HCT116 (cell line): Measurements from ENCODE around the gene PRR35. TPM values are rescaled to one million over a fixed set of nuclear protein-coding genes. Genes with fewer than 3 reads are reported as not detected.

ENCODE experiments used
- ATAC-seq: fragments of 200-7000 bp; cut with Tn5 transposase; 2 replicates; pipeline ENCODE4 v1.9.1; 2020; ENCODE audit warnings: mild to moderate bottlenecking, moderate library complexity
- BruUV-seq: library from RNA; stranded (reverse); fragments of 400-500 nt; replicated peaks from 2 replicates; lab custom pipeline; 2021; lab: Mats Ljungman, UMichigan
- CTCF ChIA-PET: fragments of 300-600 bp; sonication (Branson Sonifier 250); formaldehyde crosslinking; loops from one replicate; lab custom pipeline; 2021; ENCODE audit warnings: antibody characterized with exemption; lab: Charles Lee
- POLR2A ChIA-PET: fragments of 300-600, 350-600 bp; sonication (Branson Sonifier 250); formaldehyde crosslinking; loops from one replicate; lab custom pipeline; 2021; ENCODE audit warnings: antibody characterized with exemption; lab: Charles Lee
- RAD21 ChIA-PET, 2 experiments: fragments of 300-600 bp; sonication (Branson Sonifier 250); formaldehyde crosslinking; loops; one replicate each; lab custom pipeline; 2023; ENCODE audit warnings: low total read pairs in 2 of 2; ENCODE audit not compliant: uncharacterized antibody in 2 of 2, unreplicated experiment in 2 of 2, low non-redundant PET in 1 of 2; lab: Charles Lee
- DNase-seq: peaks from one replicate; pipeline ENCODE4 v3.0.0-alpha.2; 2010; ENCODE audit warnings: low read depth, low spot score
- H2AFZ ChIP-seq: fragments of 200-600 bp; shearing (Covaris generic), sonication (generic); 2 replicates; pipeline ENCODE4 v1.6.1; 2017; ENCODE audit warnings: low read depth, mixed run types, mixed read lengths, antibody characterized with exemption, low read length; ENCODE audit not compliant: poor library complexity, severe bottlenecking
- H3K27ac ChIP-seq: 2 replicates; pipeline ENCODE4 v1.5.1; 2012; ENCODE audit warnings: low read depth, low read length
- H3K27me3 ChIP-seq: fragments of 200-600 bp; sonication (generic); 2 replicates; pipeline ENCODE4 v1.6.1; 2016; ENCODE audit warnings: mixed run types, low read length, mixed read lengths; ENCODE audit not compliant: insufficient read depth
- H3K36me3 ChIP-seq, 2 experiments: fragments of 200-500 bp in 1 of 2; fragments of 200-600 bp in 1 of 2; sonication (Bioruptor generic) in 1 of 2; sonication (generic) in 1 of 2; 2 replicates each; pipeline versions ENCODE4 v1.5.1 to v1.6.1; 2014 to 2016; ENCODE audit warnings: low read length in 2 of 2, inconsistent platforms in 1 of 2, mixed read lengths in 1 of 2, mixed run types in 1 of 2; ENCODE audit not compliant: insufficient read depth in 2 of 2, control insufficient read depth in 1 of 2
- H3K4me1 ChIP-seq, 2 experiments: fragments of 200-600 bp in 1 of 2; sonication (generic) in 1 of 2; 2 replicates each; pipeline versions ENCODE4 v1.5.1 to v1.6.1; 2012 to 2017; ENCODE audit warnings: low read length in 2 of 2, inconsistent platforms in 1 of 2, mild to moderate bottlenecking in 1 of 2, mixed read lengths in 1 of 2, mixed run types in 1 of 2, moderate library complexity in 1 of 2; ENCODE audit not compliant: insufficient read depth in 2 of 2, control insufficient read depth in 1 of 2
- H3K4me2 ChIP-seq: fragments of 200-600 bp; sonication (generic); 2 replicates; pipeline ENCODE4 v1.6.1; 2017; ENCODE audit warnings: mixed run types, low read length, mixed read lengths
- H3K4me3 ChIP-seq, 2 experiments: fragments of 200-600 bp in 1 of 2; sonication (generic) in 1 of 2; replicated peaks in 1 of 2; 2 replicates each; pipeline ENCODE4 v1.5.1; 2011 to 2016; ENCODE audit warnings: low read length in 2 of 2, control low read depth in 1 of 2, low read depth in 1 of 2, mild to moderate bottlenecking in 1 of 2, mixed read lengths in 1 of 2, mixed run types in 1 of 2
- H3K79me2 ChIP-seq: fragments of 200-600 bp; sonication (generic); 2 replicates; pipeline ENCODE4 v1.6.1; 2017; ENCODE audit warnings: mild to moderate bottlenecking, mixed run types, low read length, moderate library complexity, mixed read lengths; ENCODE audit not compliant: insufficient read depth
- H3K9ac ChIP-seq: fragments of 200-600 bp; sonication (generic); 2 replicates; pipeline ENCODE4 v1.6.1; 2016; ENCODE audit warnings: low read length, mixed read lengths
- H3K9me2 ChIP-seq: fragments of 200-600 bp; sonication (generic), shearing (Covaris generic); 2 replicates; pipeline ENCODE4 v1.6.1; 2017; ENCODE audit warnings: mixed run types, mild to moderate bottlenecking, moderate library complexity; ENCODE audit not compliant: insufficient read depth
- H3K9me3 ChIP-seq, 2 experiments: fragments of 200-500 bp in 1 of 2; fragments of 200-600 bp in 1 of 2; sonication (Bioruptor generic) in 1 of 2; sonication (generic) in 1 of 2; 2 replicates each; pipeline ENCODE4 v1.6.1; 2014 to 2017; ENCODE audit warnings: low read length in 2 of 2, mixed read lengths in 2 of 2, inconsistent platforms in 1 of 2, low read depth in 1 of 2, mild to moderate bottlenecking in 1 of 2, mixed run types in 1 of 2, moderate library complexity in 1 of 2; ENCODE audit not compliant: control insufficient read depth in 1 of 2, insufficient read depth in 1 of 2
- H4K20me1 ChIP-seq: fragments of 200-600 bp; sonication (generic), shearing (Covaris generic); 2 replicates; pipeline ENCODE4 v1.6.1; 2017; ENCODE audit warnings: mixed run types, mild to moderate bottlenecking, moderate library complexity; ENCODE audit not compliant: insufficient read depth
- JUND ChIP-seq: IDR thresholded peaks from 2 replicates; pipeline ENCODE4 v1.6.1; 2012
- YY1 ChIP-seq: IDR thresholded peaks from 2 replicates; pipeline ENCODE4 v1.6.1; 2011; ENCODE audit warnings: low read length, low read depth, moderate library complexity, mild to moderate bottlenecking; ENCODE audit not compliant: insufficient replicate concordance; ENCODE audit errors: extremely low read depth
- intact Hi-C: fragments of 100-400 bp; cut with micrococcal nuclease; formaldehyde crosslinking; loops from 2 replicates; pipeline ENCODE4 v1.10.0; 2022
- total RNA-seq: library from RNA; stranded (reverse); gene quantifications from one replicate; pipeline ENCODE4 v1.2.1, GENCODE V29; 2021; ENCODE audit not compliant: unreplicated experiment
- TF ChIP-seq, protein P1 (sequence below): IDR thresholded peaks from 2 replicates; pipeline ENCODE4 v1.6.1; 2011; ENCODE audit warnings: mild to moderate bottlenecking, low read length, moderate library complexity; ENCODE audit not compliant: insufficient replicate concordance; ENCODE audit errors: extremely low read depth
- TF ChIP-seq, protein P2 (sequence below), 3 experiments: fragments of 200-600 bp in 1 of 3; sonication (generic) in 1 of 3; IDR thresholded peaks in 2 of 3; conservative IDR thresholded peaks in 1 of 3; 2 replicates each; pipeline ENCODE4 v1.5.1; 2012 to 2017; ENCODE audit warnings: low read depth in 2 of 3, low read length in 2 of 3, antibody characterized with exemption in 1 of 3, borderline replicate concordance in 1 of 3, control low read depth in 1 of 3, mild to moderate bottlenecking in 1 of 3, mixed read lengths in 1 of 3, mixed run types in 1 of 3, moderate library complexity in 1 of 3; ENCODE audit not compliant: insufficient read depth in 1 of 3

The PRR35 gene
- total RNA-seq, 1 experiment from 2014 or later, result not detected

DNA sequence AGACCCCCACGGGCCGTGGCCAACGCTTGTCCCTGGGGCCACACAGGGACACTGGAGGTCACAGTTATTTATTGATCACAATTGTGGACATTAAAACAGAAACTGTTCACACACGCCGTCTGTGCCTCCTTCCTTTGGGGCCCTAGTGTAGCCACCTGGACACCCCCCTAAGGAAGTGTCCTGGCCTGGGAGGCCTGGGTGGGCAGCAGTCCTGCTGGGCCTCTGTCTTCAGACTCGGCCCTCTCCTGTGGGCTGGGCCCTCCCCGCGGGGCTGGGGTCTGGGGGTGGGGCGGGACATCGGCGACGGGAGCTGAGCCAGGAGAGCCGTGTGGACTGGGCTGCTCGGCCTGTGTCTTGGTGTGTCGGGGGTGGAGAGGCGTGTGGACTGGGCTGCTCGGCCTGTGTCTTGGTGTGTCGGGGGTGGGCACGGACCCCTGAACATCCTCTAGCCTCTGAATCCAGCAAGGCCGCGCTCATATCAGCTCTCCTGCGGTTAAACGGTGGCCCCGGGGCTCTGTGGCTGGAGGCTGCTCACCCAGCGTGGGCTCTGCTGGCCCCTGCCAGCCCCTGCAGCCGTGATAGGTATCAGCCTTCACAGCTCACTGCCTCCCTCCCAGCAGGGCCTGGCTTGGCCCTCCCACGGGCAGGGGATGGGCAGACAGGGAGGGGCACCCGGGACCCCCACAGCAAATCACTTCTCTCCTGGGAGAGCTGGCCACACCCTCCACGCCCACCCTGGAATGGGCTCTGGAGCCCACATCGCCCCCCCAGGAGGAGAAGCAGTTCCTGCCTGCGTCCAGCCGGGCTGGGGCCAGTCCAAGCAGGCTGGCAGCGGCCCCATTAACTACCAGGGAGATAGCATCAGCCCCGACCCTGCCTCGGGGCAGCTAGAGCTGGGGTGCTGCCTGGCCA, 5.5 kb downstream of the PRR35 start (continued):
- TF ChIP-seq, protein P1, sequence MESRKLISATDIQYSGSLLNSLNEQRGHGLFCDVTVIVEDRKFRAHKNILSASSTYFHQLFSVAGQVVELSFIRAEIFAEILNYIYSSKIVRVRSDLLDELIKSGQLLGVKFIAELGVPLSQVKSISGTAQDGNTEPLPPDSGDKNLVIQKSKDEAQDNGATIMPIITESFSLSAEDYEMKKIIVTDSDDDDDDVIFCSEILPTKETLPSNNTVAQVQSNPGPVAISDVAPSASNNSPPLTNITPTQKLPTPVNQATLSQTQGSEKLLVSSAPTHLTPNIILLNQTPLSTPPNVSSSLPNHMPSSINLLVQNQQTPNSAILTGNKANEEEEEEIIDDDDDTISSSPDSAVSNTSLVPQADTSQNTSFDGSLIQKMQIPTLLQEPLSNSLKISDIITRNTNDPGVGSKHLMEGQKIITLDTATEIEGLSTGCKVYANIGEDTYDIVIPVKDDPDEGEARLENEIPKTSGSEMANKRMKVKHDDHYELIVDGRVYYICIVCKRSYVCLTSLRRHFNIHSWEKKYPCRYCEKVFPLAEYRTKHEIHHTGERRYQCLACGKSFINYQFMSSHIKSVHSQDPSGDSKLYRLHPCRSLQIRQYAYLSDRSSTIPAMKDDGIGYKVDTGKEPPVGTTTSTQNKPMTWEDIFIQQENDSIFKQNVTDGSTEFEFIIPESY, result no peak
- TF ChIP-seq, all 23 proteins: peak for 0

DNA sequence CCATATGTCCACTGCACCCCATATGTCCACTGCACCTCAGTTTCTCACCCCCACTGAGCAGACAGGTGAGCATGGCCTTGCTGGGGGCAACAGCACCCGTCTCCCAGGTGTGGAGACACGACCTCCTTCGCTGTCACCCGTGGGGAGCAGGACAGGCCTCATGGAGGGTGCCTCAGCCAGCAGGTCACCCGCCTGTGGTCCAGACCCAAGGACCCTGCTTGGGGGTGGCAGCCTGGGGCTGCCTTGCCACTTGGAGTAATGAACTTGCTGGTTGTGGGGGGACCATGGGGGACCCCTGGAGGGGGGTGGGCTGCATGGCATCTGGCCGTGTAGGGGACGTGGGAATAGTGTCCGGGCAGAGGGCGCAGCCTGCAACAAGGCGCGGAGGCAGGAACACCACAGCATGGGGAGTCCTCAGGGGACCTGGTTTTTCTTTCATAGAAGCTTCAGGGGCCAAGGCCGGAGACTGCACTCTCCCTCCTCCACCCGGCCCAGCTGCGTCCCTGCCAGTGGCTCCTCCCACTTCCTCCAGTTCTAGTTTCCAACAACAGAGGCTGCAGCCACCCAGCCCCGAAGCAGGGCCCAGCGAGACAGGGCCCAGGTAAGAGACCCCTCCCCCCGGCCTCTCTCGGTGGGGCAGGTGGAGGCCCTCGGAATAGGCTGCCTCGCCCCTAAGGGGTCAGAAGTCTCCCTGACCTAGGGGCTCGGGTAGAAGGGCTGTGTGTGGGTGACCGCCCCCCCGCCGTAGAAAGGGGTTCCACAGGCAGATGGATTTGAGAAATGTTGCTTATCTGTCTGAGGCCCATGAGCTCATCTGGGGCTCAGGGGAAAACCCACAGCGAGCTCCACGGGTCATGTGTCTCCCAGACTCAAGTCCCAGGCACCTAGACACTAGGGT, 6.5 kb downstream of the PRR35 start, which contains the start of gene NHLRC4:
NHLRC4 (plus strand) TSS at position 531 of the 898 bp plus-strand sequence. CDS start 1,043 bp downstream, outside the sequence.
- ChIA-PET POLR2A (no interaction called here), RAD21 (no interaction called here), CTCF (interaction anchor here (1.2 kb wide), 1 partner anchor 175 kb away, joined by 3 read pairs; no protein-coding TSS in a partner anchor)
- TF ChIP-seq, protein P2, sequence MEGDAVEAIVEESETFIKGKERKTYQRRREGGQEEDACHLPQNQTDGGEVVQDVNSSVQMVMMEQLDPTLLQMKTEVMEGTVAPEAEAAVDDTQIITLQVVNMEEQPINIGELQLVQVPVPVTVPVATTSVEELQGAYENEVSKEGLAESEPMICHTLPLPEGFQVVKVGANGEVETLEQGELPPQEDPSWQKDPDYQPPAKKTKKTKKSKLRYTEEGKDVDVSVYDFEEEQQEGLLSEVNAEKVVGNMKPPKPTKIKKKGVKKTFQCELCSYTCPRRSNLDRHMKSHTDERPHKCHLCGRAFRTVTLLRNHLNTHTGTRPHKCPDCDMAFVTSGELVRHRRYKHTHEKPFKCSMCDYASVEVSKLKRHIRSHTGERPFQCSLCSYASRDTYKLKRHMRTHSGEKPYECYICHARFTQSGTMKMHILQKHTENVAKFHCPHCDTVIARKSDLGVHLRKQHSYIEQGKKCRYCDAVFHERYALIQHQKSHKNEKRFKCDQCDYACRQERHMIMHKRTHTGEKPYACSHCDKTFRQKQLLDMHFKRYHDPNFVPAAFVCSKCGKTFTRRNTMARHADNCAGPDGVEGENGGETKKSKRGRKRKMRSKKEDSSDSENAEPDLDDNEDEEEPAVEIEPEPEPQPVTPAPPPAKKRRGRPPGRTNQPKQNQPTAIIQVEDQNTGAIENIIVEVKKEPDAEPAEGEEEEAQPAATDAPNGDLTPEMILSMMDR (IDR thresholded peaks at IDR 0.05 in 2 of 3, conservative IDR thresholded peaks at IDR 0.05 in 1 of 3; ENCODE audit: borderline replicate concordance in 1 of 3, insufficient read depth in 1 of 3, low read depth in 2 of 3, low read length in 2 of 3), result no peak
- TF ChIP-seq, protein P1, result no peak
- TF ChIP-seq YY1 (no peak), JUND (no peak)
- H3K4me1 ChIP-seq, result peaks cover 7 to 16% of the 10 kb centered on the region in 2 experiments
- no peak within 1 kb of the TSS for H3K4me2 ChIP-seq
- DNase-seq, result no peak
- H3K79me2 ChIP-seq, result peaks cover 9% of the 10 kb centered on the region; the same call in 1 of the 2 replicates
- H3K27ac ChIP-seq, result no peak within 1 kb of the TSS
- H3K9me3 ChIP-seq, result no peaks in the 10 kb centered on the region
- H2AFZ ChIP-seq, result no peak within 1 kb of the TSS
- H3K4me3 ChIP-seq, result no peak within 1 kb of the TSS
- no TSS peak for BruUV-seq
- no peaks in the 10 kb centered on the region for H3K27me3 ChIP-seq
- H3K36me3 ChIP-seq, result no peaks in the 10 kb centered on the region
- H3K9me2 ChIP-seq, result no peaks in the 10 kb centered on the region
- ATAC-seq, result no peak
- intact Hi-C loops, result no loop called here
- H4K20me1 ChIP-seq, result no peaks in the 10 kb centered on the region
- H3K9ac ChIP-seq, result no peak within 1 kb of the TSS
